ENCODE data around the gene NOL3.

NOL3 gene

GRCh38 chr16:67173323-67173722 lies 3.0 kb downstream of the NOL3 start:
- no peak for DNase-seq

DNA sequence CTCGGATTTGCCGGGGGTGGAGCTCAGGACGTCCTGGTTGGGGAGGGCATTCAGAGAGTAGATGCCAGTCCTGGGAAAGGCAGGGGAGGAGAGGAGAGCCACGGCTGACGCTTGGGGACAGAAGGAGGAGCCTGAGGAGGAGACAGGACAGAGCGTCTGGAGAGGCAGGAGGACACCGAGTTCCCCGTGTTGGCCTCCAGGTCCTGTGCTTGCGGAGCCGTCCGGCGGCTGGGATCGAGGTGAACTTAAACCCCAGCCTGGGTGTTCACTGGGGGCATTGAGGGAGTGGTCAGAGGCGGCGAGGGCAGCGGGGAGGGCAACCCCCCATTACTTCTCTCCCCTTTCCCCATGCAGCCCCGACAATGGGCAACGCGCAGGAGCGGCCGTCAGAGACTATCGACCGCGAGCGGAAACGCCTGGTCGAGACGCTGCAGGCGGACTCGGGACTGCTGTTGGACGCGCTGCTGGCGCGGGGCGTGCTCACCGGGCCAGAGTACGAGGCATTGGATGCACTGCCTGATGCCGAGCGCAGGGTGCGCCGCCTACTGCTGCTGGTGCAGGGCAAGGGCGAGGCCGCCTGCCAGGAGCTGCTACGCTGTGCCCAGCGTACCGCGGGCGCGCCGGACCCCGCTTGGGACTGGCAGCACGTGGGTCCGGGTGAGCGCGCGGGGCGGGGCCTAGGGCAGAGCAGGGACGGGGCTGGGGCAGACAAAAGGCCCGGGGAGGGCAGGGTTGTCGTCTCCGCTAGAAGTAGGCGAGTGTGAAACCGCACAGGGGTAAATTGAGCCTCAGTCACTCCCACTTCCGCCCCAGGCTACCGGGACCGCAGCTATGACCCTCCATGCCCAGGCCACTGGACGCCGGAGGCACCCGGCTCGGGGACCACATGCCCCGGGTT lies 3.7 kb downstream of the NOL3 start:
- peak; percentile 88 for DNase-seq

DNA sequence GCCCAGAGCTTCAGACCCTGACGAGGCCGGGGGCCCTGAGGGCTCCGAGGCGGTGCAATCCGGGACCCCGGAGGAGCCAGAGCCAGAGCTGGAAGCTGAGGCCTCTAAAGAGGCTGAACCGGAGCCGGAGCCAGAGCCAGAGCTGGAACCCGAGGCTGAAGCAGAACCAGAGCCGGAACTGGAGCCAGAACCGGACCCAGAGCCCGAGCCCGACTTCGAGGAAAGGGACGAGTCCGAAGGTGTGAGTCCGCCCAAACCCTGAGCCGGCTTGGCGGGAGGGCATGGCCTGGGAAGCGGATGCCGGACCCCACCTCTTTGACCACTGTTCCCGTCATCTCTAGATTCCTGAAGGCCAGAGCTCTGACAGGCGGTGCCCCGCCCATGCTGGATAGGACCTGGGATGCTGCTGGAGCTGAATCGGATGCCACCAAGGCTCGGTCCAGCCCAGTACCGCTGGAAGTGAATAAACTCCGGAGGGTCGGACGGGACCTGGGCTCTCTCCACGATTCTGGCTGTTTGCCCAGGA lies 4.4 kb downstream of the NOL3 start:
- no peak for DNase-seq

DNA sequence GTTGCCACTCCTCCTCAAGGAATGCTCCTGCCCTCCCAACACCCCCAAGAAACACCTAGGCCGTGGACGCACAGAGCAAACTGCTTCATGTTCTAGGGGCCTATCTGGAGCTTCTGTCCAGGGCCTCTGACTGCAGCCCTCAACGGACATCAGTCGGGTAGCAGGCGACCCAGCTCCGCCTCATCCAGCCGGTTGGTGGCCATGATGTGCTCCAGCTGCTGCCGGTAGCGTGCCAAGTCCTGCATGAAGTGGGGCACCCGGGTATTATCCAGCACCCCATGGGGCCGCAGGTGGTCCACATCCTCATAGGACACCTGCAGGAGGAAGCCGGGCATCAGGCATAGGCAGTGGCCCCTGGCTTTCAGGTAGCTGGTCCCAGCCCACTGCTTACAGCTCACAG lies 6.3 kb downstream of the NOL3 start:
- peak; percentile 77 for DNase-seq

- DNase-seq: peak; percentile 92
Measured at GRCh38 chr16:67177743-67178699, 7.7 kb downstream of the NOL3 start.

DNA sequence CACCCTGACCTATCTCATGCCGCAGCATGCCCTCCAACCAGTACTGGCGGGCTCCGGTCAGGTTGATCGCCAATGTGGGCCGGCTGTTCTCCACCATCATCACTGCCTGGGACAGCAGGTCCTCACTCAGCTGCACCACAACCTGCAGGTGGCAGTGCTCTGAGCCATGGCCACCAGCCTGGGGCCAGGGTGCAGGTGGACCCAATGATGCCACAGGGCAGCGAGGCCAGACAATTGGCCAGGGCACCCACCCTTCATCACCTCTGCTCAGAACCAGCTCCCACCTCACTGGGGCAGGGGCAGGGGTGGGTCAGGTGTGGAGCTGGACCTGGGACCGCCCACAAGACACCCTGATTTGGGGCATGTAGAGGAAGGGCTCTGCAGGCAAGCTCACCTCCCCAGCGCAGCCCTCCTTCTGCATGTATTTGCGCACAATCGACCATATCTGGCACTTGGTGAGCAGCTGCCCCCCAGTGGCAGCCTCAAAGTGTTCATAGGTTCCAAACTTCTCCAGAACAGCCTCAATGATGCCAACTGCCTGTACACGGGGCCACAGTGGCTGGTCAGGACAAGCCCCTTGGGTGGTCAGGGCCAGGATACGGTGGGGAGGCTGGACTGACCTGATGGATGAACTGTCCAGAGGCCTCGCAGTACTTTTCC lies 9.2 kb downstream of the NOL3 start:
- DNase-seq: no peak

DNA sequence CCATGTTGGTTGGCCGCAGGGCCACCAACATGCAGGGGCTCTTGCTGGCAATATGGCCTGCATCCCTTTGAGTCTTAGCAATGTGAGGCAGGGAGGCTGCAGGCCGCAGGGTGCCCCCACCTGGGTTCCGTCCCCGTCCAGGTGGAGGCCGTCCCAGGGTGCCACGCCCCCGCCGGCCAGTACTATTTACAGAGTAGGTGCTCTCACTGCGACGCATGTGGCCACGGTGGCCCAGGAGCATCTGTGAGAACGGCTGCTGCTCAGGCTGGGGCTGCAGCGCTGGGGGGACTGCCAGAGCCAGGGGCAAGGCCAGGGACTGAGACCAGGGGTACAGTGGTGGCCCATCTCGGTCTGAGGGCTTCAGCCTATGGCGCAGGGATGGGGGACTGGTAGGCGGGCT lies 9.8 kb downstream of the NOL3 start:
- no peak for DNase-seq

DNA sequence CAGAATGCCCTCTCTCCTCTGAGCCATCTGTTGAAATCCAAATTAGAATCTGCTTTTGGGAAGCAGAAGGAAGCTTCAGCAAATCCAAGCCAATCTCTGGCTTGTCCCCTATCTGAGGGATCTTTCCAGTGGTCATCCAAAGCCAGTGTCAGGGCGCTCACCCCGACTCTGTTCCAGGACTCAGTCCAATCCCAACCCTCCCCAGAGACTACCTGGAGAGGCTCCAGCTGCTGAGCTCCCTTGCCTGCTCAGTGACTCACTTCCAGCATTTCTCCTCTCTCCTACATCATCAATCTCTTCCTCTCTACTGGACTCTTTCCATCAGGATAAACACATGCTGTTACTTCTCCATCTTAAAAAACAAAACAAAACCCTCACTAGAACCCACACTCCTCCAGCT lies 11.0 kb downstream of the NOL3 start:
- DNase-seq: no peak

- no peak for DNase-seq
Measured at GRCh38 chr16:67182288-67182687, 11.9 kb downstream of the NOL3 start.

- DNase-seq: no peak
Measured at GRCh38 chr16:67183284-67183626, 12.9 kb downstream of the NOL3 start.

GRCh38 chr16:67183627-67184452 lies 13.5 kb downstream of the NOL3 start, which contains the start of gene MATCAP1:
Gene MATCAP1 (minus strand): TSS chr16:67183963. CDS start chr16:67180610, 3,353 bp downstream.
- DNase-seq: peak; percentile 96

DNA sequence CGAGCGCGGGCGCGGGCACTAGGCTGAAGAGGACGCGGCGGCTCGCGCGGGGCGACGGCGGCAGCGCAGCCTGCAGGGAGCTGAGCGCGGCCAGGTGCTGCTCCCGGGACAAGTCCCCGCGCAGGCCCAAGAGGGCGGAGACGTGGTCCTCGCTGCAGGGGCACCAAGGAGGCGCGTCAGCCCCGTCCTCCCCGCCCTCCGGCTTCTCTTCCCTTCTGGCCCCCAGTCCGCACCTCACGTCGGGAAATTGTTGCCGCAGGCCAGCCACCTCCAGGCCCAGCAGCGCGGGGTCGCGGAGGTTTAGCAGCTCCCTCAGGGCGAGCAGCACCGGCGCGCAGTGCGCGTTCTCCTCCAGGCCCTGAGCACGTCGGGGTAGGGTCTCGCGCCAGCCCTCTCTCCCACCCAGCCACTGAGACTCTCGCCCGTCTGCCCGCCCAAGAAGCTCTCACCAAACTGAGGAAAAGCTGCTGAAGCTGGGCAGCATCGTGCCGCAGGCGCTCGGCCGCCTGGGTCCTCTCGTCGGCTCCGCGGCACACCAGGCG lies 14.2 kb downstream of the NOL3 start:
- peak; percentile 59 for DNase-seq

- peak; percentile 69 for DNase-seq
Measured at GRCh38 chr16:67184995-67185650, 14.8 kb downstream of the NOL3 start.

DNA sequence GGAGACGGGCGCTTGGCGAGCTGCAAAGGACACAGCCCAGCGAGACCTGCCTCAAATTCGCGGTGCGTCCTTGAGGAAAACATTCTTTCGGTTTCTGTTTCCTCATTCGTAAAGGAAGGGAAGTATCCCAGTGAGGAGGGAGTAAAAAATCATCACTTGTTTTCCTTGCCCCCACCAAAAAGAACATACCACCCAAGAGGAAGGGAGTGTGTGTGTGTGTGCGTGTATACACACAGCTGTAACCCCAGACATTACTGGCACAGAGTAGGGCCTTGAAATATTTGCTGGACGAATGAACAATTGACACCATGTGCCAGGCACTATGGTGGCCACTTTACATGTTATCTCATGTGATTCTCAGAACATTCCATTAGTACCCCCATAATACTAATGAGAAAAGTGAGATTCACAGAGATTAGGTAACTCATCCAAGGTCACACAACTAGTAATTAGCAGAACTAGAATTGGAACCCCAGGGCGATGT lies 15.4 kb downstream of the NOL3 start:
- no peak for DNase-seq

DNA sequence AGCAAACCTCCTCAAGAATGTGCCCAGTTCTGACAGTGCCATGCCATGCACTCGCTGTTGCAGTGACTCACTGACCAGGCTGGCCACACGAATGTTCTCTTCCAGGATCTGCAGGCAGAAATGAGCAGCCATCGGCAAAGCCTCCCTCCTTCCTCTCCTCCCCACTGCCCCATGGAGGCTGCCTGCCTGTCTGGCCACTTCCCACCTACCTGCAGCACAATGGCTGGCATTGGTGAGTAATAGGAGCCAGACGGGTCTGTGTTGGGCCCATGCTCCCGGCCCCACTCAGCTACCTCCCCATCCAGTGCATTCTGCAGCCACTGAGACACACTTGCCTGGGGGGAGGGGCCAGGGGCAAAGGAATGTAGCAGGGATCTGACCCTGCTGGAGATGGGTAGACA lies 16.2 kb downstream of the NOL3 start:
- no peak for DNase-seq

- DNase-seq: peak; percentile 73
Measured at GRCh38 chr16:67187175-67187890, 17.0 kb downstream of the NOL3 start.

DNA sequence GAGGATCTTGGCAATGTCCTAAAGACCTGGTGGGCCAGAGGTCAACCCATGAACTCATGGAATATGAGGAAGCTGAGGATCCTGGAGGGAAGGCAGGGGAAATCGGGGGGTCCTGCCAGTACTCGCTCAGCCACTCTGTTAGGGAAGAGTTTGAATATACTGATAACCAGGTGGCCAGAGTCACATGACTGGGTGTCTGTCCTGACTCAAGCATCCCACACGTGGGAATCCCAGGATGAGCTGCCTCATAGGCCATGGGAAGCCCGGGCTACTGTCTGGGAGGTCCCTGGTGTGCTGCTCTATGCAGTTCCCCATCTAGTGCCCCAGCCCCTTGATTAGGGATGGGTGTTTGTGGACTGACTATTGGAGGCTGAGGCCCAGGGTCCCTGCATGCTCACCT lies 18.0 kb downstream of the NOL3 start:
- DNase-seq: no peak

GRCh38 chr16:67188798-67189197 lies 18.5 kb downstream of the NOL3 start:
- DNase-seq: no peak

- no peak for DNase-seq
Measured at GRCh38 chr16:67190041-67190440, 19.7 kb downstream of the NOL3 start, which contains the start of gene EXOC3L1. Gene EXOC3L1 (minus strand): TSS chr16:67190136. CDS start chr16:67189676, 460 bp downstream.
